NCI-H2196 treated with DMSO at 0.1 percent for 48 hours (cell line): ENCODE measurements around the gene TMPRSS3.

Source experiments
- DNase-seq: peaks from one replicate; lab custom pipeline; 2025; ENCODE audit not compliant: unreplicated experiment; lab: John Stamatoyannopoulos, UW

The TMPRSS3 gene

GRCh38 chr21:42429021-42429420 is 33.2 kb upstream of the TMPRSS3 start:
- no peak for DNase-seq

- no peak for DNase-seq
Observed at GRCh38 chr21:42427809-42428419, 32.1 kb upstream of the TMPRSS3 start.

- DNase-seq = no peak
Observed at GRCh38 chr21:42426876-42427480, 31.1 kb upstream of the TMPRSS3 start.

- DNase-seq = no peak
Observed at GRCh38 chr21:42426424-42426823, 30.6 kb upstream of the TMPRSS3 start.

GRCh38 chr21:42425591-42425990 is 29.7 kb upstream of the TMPRSS3 start:
- DNase-seq = no peak

GRCh38 chr21:42424914-42425541 is 29.2 kb upstream of the TMPRSS3 start:
- DNase-seq = no peak

- DNase-seq = no peak
Observed at GRCh38 chr21:42423685-42424084, 27.8 kb upstream of the TMPRSS3 start.

- no peak for DNase-seq
Observed at GRCh38 chr21:42423197-42423675, 27.4 kb upstream of the TMPRSS3 start.

- DNase-seq = no peak
Observed at GRCh38 chr21:42421018-42421793, 25.4 kb upstream of the TMPRSS3 start.

- no peak for DNase-seq
Observed at GRCh38 chr21:42419845-42420244, 24.0 kb upstream of the TMPRSS3 start.

- no peak for DNase-seq
Observed at GRCh38 chr21:42418886-42419285, 23.0 kb upstream of the TMPRSS3 start.

- no peak for DNase-seq
Observed at GRCh38 chr21:42417533-42417932, 21.7 kb upstream of the TMPRSS3 start.

- DNase-seq = no peak
Observed at GRCh38 chr21:42414928-42415769, 19.3 kb upstream of the TMPRSS3 start.

GRCh38 chr21:42414553-42414927 is 18.7 kb upstream of the TMPRSS3 start:
- DNase-seq = no peak

- no peak for DNase-seq
Observed at GRCh38 chr21:42414066-42414465, 18.2 kb upstream of the TMPRSS3 start.

- DNase-seq = no peak
Observed at GRCh38 chr21:42413500-42413899, 17.6 kb upstream of the TMPRSS3 start.

- no peak for DNase-seq
Observed at GRCh38 chr21:42413093-42413492, 17.2 kb upstream of the TMPRSS3 start.

- no peak for DNase-seq
Observed at GRCh38 chr21:42412636-42412933, 16.7 kb upstream of the TMPRSS3 start.

- no peak for DNase-seq
Observed at GRCh38 chr21:42411891-42412635, 16.2 kb upstream of the TMPRSS3 start.

GRCh38 chr21:42411197-42411869 is 15.5 kb upstream of the TMPRSS3 start:
- DNase-seq = no peak
